HG02884 (cell line): ENCODE data around the gene PALLD.

Experiments
- ATAC-seq: cut with Tn5 transposase; IDR thresholded peaks from one replicate; pipeline ENCODE4 v1.9.1; 2021; ENCODE audit warnings: mild to moderate bottlenecking, moderate library complexity; ENCODE audit not compliant: unreplicated experiment

Gene PALLD

DNA sequence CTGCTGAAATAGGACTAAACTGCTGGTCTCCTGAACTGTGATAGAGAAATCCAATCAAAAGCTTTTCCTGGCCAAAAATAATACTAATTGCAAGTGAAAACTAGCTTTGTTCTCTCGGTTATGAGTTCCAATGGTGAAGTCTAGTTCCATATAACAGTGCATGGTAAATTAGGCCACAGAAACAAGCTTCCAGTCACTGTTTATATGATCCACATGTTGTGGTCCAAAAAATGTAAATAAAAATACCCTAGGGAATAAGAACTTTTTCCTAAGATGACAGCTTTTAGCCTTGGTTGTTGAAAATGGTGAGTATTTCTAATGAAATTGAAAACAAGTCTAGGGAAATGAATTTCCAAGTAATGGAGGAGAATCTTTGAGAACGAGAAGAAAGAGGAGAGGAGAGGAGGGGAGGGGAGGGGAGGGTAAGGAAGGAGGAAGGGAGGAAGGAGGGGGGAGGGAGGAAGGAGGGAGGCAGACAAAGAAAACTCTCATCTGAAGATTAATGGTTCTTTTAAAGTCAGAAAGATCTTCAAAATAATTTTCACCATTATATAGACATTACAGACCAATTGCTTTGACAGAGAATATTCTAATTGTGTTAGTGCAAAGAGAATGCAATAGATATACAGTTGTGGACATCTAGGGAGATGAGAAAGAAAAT lies 26.1 kb downstream of the PALLD start:
- no peak for ATAC-seq

DNA sequence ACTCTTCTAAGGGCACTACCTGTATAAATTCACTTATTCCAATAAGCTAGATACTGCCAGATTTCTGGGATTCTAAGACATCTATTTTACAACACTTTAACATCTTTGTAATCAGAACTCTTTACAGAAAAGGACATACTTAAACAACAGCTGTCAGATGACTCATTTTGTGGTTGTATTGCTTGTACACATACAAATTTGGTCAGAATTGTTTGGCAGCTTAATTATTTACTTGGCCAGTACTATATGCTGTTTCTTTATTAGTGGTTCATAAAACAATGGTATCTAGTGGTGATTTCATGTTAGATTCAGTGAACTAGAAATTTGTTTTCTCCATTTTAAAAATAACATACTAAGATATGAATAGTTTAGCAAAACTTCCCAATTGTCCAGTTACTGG lies 27.2 kb downstream of the PALLD start:
- ATAC-seq, result no peak

DNA sequence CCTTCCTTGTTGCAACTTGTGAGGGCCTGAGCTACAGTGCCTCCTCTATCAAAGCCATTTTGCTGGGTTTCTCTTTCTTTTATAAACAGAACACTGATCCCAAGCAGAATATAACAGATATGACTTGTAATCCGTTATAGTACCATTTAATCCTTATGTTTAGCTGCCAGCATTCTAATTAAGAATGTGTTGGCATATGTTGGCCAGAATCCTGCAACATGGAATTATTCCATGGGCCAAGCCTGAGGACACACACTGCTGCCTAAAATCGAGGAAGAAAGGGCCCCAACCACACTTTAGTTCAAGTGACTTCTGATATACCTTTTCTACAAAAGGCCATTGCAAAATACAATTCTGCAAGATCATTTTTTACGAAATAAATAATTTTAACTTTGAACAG lies 28.0 kb downstream of the PALLD start:
- no peak for ATAC-seq

DNA sequence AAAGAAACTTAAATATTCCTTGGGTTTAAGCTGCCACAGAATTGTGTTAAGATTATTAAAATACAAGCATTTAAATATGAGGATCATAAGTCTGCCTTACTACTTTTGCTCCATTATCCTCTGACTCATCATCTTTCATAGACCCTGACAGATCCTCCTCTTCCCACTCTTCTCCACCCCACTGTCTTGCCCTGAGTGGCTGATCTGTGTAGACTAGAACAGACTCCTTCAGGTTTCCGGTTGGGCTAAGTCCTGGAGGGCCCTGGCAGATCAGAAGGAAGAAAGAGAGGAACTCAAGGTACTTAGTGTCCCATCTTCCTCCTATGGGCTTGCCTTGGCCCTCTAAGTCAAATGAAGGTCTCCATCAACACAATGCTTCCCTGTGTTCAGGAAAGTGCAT lies 30.7 kb downstream of the PALLD start:
- ATAC-seq, result no peak

DNA sequence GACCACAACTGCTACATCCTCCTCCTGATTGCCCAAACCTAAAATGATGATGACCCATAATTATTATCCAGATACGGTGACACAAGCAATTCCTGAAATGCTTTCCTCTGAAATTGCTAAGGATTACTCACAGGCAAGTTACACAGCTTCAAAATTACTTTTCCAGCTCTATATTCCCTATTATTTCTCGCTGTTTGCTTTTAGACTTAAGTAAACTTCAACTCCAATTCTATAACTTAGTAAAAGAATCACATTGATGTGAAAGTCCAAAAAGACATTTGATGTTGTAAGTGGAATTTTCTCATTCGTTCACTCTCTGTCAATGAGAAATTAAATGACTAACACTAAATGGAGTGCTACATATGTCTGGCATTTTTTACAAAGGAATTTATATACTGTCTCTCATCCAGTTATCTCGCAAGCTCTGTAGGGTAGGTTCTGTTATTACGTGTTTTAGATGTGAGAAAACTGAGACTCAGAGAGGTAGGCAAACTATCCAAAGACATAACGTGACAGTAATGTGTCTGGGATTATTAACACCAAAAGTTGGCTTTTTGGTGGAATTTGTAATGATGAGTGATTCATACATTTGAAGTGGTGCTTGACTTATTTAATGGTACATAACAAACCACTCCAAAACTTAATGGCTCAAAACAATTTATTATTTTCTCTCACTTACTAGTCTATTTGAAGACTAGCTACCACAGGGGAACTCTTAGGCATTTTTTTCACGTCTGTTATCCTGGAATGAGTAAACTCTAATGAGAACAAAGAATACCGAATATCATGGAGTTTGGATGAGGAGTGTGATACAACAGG lies 31.5 kb downstream of the PALLD start:
- ATAC-seq, result no peak

DNA sequence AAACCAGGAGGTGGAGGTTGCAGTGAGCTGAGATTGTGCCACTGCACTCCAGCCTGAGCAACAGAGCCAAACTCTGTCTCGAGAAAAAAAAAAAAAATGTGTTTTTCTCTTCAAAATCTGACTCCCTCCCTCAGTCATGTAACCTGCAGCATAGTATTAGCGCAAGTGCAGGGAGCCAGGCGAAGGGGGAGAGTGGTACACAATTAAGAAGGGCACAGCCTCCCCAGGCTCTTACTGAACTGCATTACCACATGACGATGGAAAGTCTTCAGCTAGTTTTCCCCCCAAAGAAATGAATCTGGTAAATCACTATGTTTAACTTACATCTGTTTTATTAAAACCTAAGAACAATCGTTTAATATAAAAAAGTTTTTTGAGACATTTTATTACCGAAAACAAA lies 32.4 kb downstream of the PALLD start:
- no peak for ATAC-seq

DNA sequence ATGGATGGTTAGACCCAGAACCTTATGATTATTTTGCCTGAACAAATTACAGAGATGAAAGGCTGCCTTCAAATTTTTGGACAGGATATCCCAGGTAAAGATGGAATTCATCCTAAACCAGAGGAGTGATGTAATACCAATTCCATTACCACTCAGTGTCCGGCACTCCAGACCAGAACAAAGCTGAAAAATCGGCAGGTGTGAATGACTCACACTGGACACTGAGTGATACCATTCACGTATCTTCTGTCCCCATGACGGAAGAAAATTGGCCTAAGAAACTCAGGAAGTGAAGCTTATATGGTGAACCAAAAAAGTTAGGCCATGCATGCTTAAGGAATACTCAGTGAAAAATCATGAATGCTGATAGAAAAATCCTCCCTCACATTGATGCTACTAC lies 34.5 kb downstream of the PALLD start:
- no peak for ATAC-seq

DNA sequence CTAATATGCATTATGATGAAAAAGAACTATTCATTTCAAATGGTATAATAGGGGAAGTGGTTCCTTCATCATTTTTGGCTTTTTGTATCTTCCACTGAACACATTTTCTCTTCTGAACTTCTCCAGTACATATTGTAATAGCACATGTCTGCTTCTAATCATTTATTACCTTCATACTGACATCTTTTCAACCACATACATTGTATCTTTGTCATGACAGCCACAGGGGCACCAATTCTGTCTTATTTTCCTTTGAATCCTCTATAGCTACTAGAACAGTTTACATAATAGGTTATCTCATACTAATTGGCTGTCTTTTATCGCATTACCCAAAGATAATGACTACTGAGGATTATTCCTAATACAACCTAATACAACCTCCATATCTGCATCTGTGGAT lies 37.7 kb downstream of the PALLD start:
- ATAC-seq, result no peak

DNA sequence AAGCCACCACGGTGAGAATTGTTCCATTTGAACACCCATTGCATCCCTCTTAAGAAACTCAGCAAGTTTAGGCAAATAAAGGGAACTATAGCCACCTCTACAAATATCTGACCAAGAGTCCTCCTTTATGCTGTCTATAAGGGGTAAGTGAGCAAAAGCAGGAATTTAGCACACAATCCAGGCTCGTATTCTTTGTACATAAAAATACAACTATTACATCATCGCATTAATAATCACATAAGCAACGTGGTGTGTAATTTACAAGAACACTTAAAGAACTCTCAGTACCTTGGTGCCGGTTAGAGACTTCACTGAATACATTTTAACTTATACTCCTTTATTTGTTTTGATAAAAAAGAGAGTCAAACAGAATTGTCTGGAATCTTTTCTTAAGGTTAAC lies 38.8 kb downstream of the PALLD start:
- no peak for ATAC-seq

DNA sequence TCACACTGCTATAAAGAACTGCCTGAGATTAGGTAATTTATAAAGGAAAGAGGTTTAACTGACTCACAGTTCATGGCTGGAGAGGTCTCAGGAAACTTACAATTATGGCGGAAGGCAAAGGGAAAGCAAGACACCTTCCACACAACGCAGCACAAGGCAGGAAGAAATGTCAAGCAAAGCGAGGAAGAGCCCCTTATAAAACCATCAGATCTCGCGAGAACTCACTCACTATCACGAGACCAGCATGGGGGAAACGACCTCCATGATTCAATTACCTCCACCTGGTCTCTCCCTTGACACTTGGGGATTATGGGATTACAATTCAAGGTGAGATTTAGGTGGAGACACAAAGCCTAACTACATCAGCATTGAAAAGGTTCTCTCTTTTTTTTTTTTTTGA lies 39.6 kb downstream of the PALLD start:
- ATAC-seq, result no peak

DNA sequence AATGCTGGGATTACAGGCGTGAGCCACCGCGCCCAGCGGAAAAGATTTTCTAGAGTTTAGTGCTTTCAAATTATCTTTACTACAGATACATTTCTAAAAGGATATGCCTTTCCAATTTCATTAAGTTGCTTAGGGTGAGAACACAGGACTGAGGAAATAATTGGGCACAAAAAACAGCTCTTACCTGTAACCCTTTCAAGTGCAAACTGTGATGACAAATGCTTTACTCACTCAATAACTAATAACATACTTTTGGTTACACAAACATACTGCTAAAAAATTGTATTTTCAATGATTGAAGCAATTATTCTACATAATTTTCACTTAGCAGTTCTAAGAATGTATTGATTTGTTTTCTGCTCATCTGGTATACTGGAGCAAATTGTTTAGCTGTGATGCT lies 40.2 kb downstream of the PALLD start:
- ATAC-seq, result no peak

DNA sequence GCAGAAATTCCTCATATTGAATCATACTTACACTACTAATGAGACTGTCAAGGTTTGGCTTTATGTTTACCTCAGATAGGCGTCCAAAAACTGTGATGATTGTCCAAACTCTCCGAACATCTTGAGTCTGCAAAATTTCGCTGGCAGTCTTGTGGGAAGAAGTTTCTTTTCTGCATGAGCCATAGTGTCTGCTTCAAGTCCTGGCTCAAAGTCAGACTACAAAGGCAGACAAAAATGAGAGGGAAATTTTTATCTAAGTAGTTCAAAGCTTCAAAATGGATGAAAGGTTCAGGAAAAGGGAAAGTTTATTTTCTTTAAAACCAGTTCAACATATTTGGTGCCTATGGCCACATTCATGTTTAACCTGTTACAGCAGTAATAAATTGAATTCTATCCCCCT lies 40.7 kb downstream of the PALLD start:
- no peak for ATAC-seq

DNA sequence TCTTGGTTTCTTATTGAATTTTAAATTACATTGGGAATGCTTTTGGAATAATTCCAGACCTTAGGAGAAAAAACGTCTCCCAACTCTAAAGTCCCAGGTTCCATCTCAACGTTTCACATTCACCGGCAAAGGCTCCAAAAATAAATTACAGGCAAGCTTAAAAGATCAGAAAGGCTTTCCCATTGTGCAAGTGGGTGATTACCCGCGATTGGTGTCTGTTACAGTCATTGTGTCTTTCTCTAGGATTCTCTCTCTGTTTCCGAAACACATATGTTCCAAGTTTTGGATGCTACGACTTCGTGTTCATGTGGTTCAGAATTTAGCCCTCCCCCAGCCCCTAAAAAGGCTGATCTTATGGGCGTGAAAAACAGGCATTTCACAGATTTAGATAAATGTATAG lies 41.8 kb downstream of the PALLD start:
- ATAC-seq, result no peak

DNA sequence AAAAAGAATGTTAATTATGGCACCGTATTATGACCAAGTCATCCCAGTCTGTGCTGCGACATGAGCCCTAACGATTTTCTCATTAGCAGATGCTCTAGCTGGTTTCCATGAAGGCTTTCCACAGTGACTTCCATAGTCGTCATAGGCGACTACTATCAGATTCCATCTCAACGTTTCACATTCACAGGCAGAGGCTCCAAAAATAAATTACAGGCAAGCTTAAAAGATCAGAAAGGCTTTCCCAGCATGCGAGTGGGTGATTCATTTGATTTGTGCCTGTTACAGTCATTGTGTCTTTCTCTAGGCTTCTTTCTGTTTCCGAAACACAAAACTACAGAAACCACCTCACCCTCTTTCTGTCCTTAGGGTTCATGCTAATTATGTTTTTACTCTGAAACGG lies 43.2 kb downstream of the PALLD start:
- no peak for ATAC-seq

DNA sequence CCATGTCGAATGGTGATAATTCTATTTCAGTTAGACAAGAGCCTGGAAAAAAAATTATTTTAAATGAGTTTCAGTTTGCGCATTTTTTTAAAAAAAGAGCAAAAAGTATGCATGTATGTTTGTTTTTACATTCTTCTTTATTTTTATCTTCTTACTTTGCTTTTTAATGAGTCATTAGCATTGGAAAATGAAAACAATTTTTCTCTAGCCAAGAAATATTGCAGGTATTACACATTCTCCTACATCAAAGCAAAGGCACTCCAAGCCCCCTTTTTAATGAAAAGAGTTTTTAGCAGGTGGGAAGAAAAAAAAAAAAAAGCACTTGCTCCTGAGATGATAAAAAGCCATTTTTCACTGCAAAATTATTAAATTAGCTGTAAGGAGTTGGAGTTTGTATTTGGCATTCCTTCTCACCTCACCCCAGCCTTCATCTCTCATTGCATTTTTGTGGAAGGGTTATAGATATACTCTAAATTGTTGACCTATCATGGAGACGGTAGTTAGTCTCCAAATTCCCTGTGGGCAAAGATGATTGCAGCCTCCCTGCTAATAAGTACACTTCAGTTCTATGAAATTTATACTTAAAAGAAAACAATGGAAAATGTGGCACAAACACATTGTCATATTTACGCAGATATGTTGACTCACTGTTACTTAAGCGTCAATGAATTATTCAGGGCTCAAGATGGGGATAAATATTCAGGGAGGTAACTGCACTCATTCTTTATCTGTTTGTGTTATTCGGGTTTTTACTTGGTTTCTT lies 43.8 kb downstream of the PALLD start:
- ATAC-seq, result no peak

DNA sequence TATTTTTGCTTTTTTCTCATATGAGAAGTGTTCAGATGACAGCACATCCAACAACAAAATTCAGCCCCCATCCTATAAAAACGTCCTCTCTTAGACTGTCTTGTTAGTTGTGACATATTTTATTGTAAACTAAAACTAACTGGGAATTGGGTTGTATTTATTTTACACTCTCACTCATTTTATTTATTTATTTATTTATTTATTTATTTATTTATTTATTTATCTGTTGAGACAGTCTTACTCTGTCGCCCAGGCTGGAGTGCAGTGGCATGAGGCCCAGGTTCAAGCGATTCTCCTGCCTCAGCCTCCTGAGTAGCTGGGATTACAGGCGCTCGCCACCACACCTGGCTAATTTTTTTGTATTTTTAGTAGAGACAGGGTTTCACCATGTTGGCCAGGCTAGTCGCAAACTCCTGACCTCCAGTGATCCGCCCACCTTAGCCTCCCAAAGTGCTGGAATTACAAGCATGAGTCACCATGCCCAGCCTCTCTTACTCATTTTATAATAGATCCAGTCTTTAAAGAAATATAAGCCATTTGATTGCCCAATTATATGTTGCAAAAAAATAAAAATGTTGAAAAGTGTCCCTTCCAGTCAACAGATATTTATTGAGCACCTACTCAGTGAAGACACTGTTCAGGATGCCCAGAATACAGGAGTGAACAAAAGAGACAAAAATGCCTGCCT lies 44.6 kb downstream of the PALLD start:
- no peak for ATAC-seq

DNA sequence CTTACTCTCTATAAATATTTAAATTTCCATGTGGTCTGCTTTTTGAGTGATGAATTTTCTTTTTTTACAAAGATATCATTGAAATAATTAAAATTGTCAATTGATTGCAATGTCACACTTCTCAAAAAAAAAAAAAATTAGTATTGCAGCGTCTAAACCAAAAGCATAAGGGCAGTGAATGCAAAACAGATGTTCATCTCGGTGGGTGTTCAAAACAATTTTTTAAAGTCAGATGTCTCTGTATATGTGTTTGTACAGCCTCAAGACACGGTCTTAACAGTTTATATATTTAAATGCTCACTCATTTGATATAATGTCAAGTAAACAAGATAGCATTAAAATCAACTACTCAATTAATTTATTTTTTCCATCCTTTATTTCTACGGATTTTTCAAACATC lies 52.3 kb downstream of the PALLD start:
- ATAC-seq, result no peak

DNA sequence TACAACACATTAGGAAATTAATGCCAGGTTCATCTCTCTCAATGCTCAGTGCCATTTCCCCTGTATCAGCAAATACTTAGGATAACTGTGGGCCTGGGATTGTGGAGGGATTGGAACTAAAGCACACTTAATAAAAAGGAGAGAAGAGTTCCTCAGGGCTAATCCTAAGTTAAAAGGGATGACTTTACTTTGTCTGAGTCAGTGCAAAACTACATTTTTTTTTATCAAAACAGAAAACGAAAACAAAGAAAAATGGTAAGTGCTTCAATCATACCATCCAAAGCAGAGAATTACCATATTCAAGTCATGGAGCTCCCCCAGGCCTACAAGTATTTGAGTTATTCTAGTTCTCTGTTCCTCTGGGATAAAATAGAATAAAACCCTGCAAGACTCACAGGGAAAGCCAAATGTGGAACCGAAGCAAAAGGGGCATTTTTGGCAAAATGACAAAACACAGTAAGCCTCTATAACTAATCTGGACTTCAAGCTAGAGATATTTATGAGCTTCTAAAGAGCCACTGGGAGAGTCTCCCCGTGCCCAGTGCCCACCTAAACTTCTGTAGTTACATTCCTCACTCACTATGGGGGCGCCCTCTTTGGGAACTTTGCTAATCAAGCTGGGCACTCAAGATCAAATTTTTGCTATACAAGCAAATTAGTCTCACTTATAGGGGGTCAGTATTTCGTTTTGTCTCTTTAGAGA lies 53.4 kb downstream of the PALLD start:
- ATAC-seq, result no peak

DNA sequence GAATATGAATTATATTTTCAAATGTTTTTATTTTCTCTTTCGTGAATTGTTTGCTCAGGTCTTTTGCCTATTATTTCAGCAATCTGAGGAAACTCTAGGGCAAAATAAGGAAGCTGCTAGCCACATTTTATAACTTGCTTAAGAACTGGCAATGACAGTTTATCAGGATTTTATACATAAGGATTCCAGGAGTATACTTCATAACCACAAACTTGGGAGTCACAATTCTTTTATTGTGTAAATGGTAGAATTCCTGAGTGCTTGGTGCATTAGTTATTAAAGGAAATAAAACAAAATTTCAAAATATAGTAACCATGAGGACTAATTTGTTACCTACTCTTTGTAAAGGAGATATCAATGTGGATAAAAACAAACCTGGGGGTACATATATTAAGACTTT lies 54.4 kb downstream of the PALLD start:
- ATAC-seq, result no peak

DNA sequence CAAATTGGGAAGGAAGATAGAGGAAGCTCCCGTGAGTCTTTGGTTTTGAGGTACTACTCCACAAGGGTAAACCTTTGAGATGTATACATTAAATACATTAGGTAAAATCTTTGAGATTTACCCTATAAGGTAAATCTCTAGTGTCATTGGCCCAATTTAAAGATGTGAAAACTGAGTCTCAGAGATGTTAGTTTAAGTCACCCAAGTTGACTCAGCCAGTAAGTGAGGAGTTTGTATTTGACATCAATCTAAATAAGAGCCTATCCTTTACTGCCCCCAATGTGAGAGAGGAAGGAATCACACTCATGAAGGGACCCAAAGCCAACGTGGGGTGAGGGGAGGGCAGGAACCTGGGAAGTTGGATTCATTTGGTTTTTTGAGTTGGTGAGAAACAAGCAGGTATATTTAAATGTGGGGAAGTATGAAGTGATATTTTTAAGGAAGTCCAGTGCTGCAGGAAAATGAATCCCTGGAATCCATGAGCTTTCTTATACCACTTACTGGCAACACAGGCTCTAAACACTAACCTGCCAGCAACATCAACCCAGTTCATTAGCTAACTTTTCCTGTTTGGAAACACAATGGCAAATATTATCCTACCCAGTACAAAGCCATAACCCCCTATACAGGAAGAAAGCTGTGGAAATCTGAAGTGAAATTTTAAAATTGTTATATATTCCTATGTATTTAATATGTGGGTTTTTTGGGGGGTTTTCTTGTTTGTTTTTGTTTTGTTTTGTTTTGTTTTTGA lies 55.3 kb downstream of the PALLD start:
- ATAC-seq, result no peak
